HFF-Myc (cell line): ENCODE data around the gene SRCAP.

Experiments used
- DNase-seq: peaks from one replicate; pipeline ENCODE4 v3.0.0-alpha.2; 2011; ENCODE audit warnings: low read depth; ENCODE audit errors: extremely low read depth
- H3K4me3 ChIP-seq: replicated peaks from 2 replicates; pipeline ENCODE4 v1.5.1; 2011; ENCODE audit warnings: low read depth, mild to moderate bottlenecking, control low read depth, low read length
- CTCF ChIP-seq: IDR thresholded peaks from 2 replicates; pipeline ENCODE4 v1.5.1; 2012; ENCODE audit warnings: mild to moderate bottlenecking, low read depth, low read length, control low read depth; ENCODE audit errors: missing control alignments

SRCAP gene

GRCh38 chr16:30698816-30699614 lies at the start of gene SRCAP:
Gene SRCAP, plus strand, starts transcription at chr16:30699171. Its CDS starts 1,654 bp downstream, at chr16:30700825.
- H3K4me3 ChIP-seq, result peak within 1 kb of the TSS; percentile 92
- TF ChIP-seq CTCF, result no peak
- peak; percentile 45 for DNase-seq

GRCh38 chr16:30649725-30650368 lies 49.1 kb upstream of the SRCAP start:
- H3K4me3 ChIP-seq, result peak overlapping the region; percentile 89
- no peak for TF ChIP-seq CTCF

GRCh38 chr16:30650369-30651123 lies 48.4 kb upstream of the SRCAP start, which contains the start of gene PRR14:
Gene PRR14, plus strand, starts transcription at chr16:30650960. Its CDS starts 686 bp downstream, at chr16:30651646.
- peak; percentile 97 for DNase-seq
- no peak for TF ChIP-seq CTCF
- H3K4me3 ChIP-seq, result peak within 1 kb of the TSS; percentile 89

More at GRCh38 chr16:30649725-30650368, 49.1 kb upstream of the SRCAP start:
- no peak for DNase-seq

GRCh38 chr16:30651124-30652004 lies 47.6 kb upstream of the SRCAP start:
- peak overlapping the region; percentile 89 for H3K4me3 ChIP-seq
- DNase-seq, result no peak
- peak; percentile 48 for TF ChIP-seq CTCF

GRCh38 chr16:30652005-30652296 lies 47.0 kb upstream of the SRCAP start:
- peak overlapping the region; percentile 89 for H3K4me3 ChIP-seq
- TF ChIP-seq CTCF, result no peak
- no peak for DNase-seq

- no peak for TF ChIP-seq CTCF
- DNase-seq, result no peak
- peak overlapping the region; percentile 89; the same call in 1 of the 2 replicates for H3K4me3 ChIP-seq
Measured at GRCh38 chr16:30652718-30653117, 46.3 kb upstream of the SRCAP start.
